NCI-H460 (cell line): ENCODE data around the gene SULT6B1. TPM values are rescaled to one million over a fixed set of nuclear protein-coding genes. Genes with fewer than 3 reads are reported as not detected.
"Not testable (repeated sequence)": the region's sequence is repeated elsewhere in the genome, so short reads cannot be mapped to it uniquely, and the experiment has no call there.

Source experiments
- DNase-seq: peaks from one replicate; pipeline ENCODE4 v3.0.0-alpha.2; 2016; ENCODE audit warnings: low read depth; ENCODE audit errors: extremely low read depth
- polyA plus RNA-seq: library from polyadenylated mRNA; depleted of rRNA; stranded (reverse); fragments of >200 nt; gene quantifications from 2 replicates; pipeline ENCODE4 v1.2.3, GENCODE V29; 2014; cell fraction: nucleus; rRNA removed
- total RNA-seq: library from RNA; depleted of rRNA; stranded (reverse); fragments of >200 nt; shearing (Covaris generic); gene quantifications from 2 replicates; pipeline ENCODE4 v1.2.3, GENCODE V29; 2014; rRNA removed

SULT6B1 gene
- not detected in 2 replicates for total RNA-seq
- polyA plus RNA-seq: not detected in 2 replicates

- DNase-seq: no peak
These were observed at the start of gene SULT6B1 for GRCh38 chr2:37188570-37188969. Gene SULT6B1, minus strand, starts transcription at chr2:37188670. Its CDS starts 30 bp downstream, at chr2:37188640.

- DNase-seq: no peak
These were observed 43.9 kb upstream of the SULT6B1 start for GRCh38 chr2:37232131-37232933.

GRCh38 chr2:37231241-37232130, 43.0 kb upstream of the SULT6B1 start, which contains the start of the genes CEBPZ and NDUFAF7:
Gene CEBPZ, minus strand, starts transcription at chr2:37231596. Its CDS starts 29 bp downstream, at chr2:37231567.
Gene NDUFAF7, plus strand, starts transcription at chr2:37231658. Its CDS starts 48 bp downstream, at chr2:37231706.
- peak; percentile 91 for DNase-seq

- DNase-seq: no peak
These were observed 42.1 kb upstream of the SULT6B1 start for GRCh38 chr2:37230581-37230980.

GRCh38 chr2:37228788-37229187, 40.3 kb upstream of the SULT6B1 start:
- no peak for DNase-seq

GRCh38 chr2:37226863-37227262, 38.4 kb upstream of the SULT6B1 start:
- no peak for DNase-seq

- not testable (repeated sequence) for DNase-seq
These were observed 36.7 kb upstream of the SULT6B1 start for GRCh38 chr2:37225129-37225528.

GRCh38 chr2:37224063-37224462, 35.6 kb upstream of the SULT6B1 start:
- DNase-seq: no peak

- DNase-seq: no peak
These were observed 34.7 kb upstream of the SULT6B1 start for GRCh38 chr2:37223131-37223530.

- DNase-seq: no peak
These were observed 30.6 kb upstream of the SULT6B1 start for GRCh38 chr2:37219046-37219445.

- no peak for DNase-seq
These were observed 26.8 kb upstream of the SULT6B1 start for GRCh38 chr2:37215250-37215649.

GRCh38 chr2:37211939-37212338, 23.5 kb upstream of the SULT6B1 start:
- no peak for DNase-seq

- no peak for DNase-seq
These were observed 22.7 kb upstream of the SULT6B1 start for GRCh38 chr2:37211212-37211611.

- not testable (repeated sequence) for DNase-seq
These were observed 18.3 kb upstream of the SULT6B1 start for GRCh38 chr2:37206760-37207159.

- DNase-seq: no peak
These were observed 17.3 kb upstream of the SULT6B1 start for GRCh38 chr2:37205689-37206341.

GRCh38 chr2:37205071-37205661, 16.7 kb upstream of the SULT6B1 start:
- DNase-seq: not testable (repeated sequence)

- no peak for DNase-seq
These were observed 15.2 kb upstream of the SULT6B1 start for GRCh38 chr2:37203708-37204107.

GRCh38 chr2:37201766-37202165, 13.3 kb upstream of the SULT6B1 start:
- DNase-seq: no peak

- no peak for DNase-seq
These were observed 12.7 kb upstream of the SULT6B1 start for GRCh38 chr2:37201208-37201607.

GRCh38 chr2:37198681-37199065, 10.2 kb upstream of the SULT6B1 start:
- no peak for DNase-seq
